IMR-90 (cell line): ENCODE measurements around the gene FADS6.

ENCODE experiments used
- BHLHE40 ChIP-seq: fragments of 150-350 bp; IDR thresholded peaks from 2 replicates; pipeline ENCODE4 v1.6.1; 2016; ENCODE audit warnings: mild to moderate bottlenecking, low read depth, low read length
- CEBPB ChIP-seq: IDR thresholded peaks from 2 replicates; pipeline ENCODE4 v1.6.1; 2012; ENCODE audit warnings: low read depth, low read length, improper control_type of control experiment
- ELK1 ChIP-seq: fragments of 150-350 bp; IDR thresholded peaks from 2 replicates; pipeline ENCODE4 v1.6.1; 2016; ENCODE audit warnings: low read depth, mild to moderate bottlenecking, low read length, moderate library complexity, borderline replicate concordance
- MAFK ChIP-seq: IDR thresholded peaks from 2 replicates; pipeline ENCODE4 v1.6.1; 2012; ENCODE audit warnings: low read depth, low read length, improper control_type of control experiment
- MXI1 ChIP-seq: IDR thresholded peaks from 2 replicates; pipeline ENCODE4 v1.6.1; 2012; ENCODE audit warnings: low read depth, mild to moderate bottlenecking, low read length, moderate library complexity, borderline replicate concordance
- POLR2A ChIP-seq: IDR thresholded peaks from 2 replicates; pipeline ENCODE4 v1.6.1; 2012; ENCODE audit warnings: mild to moderate bottlenecking, low read depth, low read length
- RAD21 ChIP-seq: IDR thresholded peaks from 2 replicates; pipeline ENCODE4 v1.6.1; 2012; ENCODE audit warnings: low read length, improper control_type of control experiment
- RCOR1 ChIP-seq: IDR thresholded peaks from 2 replicates; pipeline ENCODE4 v1.6.1; 2012; ENCODE audit warnings: mild to moderate bottlenecking, low read length, improper control_type of control experiment; ENCODE audit not compliant: insufficient replicate concordance
- RFX5 ChIP-seq: IDR thresholded peaks from 2 replicates; pipeline ENCODE4 v1.8.0; 2012; ENCODE audit warnings: low read depth, mild to moderate bottlenecking, low read length, moderate library complexity
- SMC3 ChIP-seq: fragments of 150-350 bp; IDR thresholded peaks from 2 replicates; pipeline ENCODE4 v1.6.1; 2016; ENCODE audit warnings: low read depth, mild to moderate bottlenecking, antibody characterized with exemption, low read length, moderate library complexity
- TF ChIP-seq, protein P1 (sequence below): conservative IDR thresholded peaks from 2 replicates; pipeline ENCODE4 v1.5.1; 2012; ENCODE audit warnings: mild to moderate bottlenecking, low read depth, low read length, improper control_type of control experiment

GRCh38 chr17:74860872-74861661, 32.4 kb downstream of the FADS6 start:
- TF ChIP-seq, protein P1, sequence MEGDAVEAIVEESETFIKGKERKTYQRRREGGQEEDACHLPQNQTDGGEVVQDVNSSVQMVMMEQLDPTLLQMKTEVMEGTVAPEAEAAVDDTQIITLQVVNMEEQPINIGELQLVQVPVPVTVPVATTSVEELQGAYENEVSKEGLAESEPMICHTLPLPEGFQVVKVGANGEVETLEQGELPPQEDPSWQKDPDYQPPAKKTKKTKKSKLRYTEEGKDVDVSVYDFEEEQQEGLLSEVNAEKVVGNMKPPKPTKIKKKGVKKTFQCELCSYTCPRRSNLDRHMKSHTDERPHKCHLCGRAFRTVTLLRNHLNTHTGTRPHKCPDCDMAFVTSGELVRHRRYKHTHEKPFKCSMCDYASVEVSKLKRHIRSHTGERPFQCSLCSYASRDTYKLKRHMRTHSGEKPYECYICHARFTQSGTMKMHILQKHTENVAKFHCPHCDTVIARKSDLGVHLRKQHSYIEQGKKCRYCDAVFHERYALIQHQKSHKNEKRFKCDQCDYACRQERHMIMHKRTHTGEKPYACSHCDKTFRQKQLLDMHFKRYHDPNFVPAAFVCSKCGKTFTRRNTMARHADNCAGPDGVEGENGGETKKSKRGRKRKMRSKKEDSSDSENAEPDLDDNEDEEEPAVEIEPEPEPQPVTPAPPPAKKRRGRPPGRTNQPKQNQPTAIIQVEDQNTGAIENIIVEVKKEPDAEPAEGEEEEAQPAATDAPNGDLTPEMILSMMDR, result no peak
- TF ChIP-seq POLR2A (no peak), BHLHE40 (no peak), MXI1 (no peak), RAD21 (no peak), RFX5 (no peak), CEBPB (no peak), ELK1 (no peak), RCOR1 (no peak), MAFK (no peak), SMC3 (no peak)
